Astrocyte of the spinal cord (primary cell): Measurements from ENCODE around the gene GLIS1.

Experiments used
- DNase-seq: peaks from one replicate; pipeline ENCODE4 v3.0.0; 2011; ENCODE audit warnings: low read depth, low spot score
- H3K4me3 ChIP-seq: 2 replicates; pipeline ENCODE4 v1.5.1; 2011; ENCODE audit warnings: low read depth, mild to moderate bottlenecking, low read length, moderate library complexity
- in situ Hi-C: cut with HindIII; loops from 2 replicates; pipeline ENCODE4 v1.10.0; 2017; ENCODE audit warnings: low sequenced_read_pairs
- TF ChIP-seq, protein P1 (sequence below): IDR thresholded peaks from 2 replicates; pipeline ENCODE4 v1.5.1; 2012; ENCODE audit warnings: low read depth, mild to moderate bottlenecking, low read length, inconsistent platforms

GLIS1 gene

DNA sequence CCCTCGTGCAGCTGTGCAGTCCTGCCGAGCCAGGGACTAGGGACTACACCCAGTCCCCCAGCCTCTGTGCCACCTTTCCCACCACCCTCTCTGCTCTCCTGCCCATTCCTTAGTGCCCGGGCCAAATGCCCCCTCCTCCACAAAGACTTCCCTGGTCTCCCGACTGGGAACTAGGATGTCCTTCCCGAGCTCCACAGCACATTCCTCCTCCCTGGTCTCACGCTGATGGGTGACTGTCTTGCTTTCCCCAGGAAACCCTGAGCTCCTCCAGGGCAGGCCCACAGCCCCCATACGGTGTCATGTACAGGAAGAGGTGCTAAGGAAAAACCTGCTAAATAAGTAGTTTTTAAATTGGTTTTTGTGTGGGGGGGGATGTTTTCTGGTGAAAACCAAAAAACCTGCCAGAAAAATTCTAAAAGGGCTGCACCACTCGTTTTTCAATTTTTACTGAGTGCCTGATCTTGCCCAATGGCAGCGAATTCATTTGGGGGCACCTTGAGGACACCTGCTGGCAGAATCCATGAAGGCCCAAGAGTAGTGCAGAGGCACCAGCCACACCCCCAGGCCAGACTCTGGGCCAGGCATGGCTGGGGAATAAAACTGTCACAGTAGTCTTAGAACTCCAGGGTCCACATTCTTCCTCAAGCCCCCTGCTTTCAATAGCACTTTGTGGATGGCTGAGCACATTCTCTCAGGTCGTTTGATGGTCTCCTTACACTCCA, 50.4 kb downstream of the GLIS1 start:
- DNase-seq, result no peak

DNA sequence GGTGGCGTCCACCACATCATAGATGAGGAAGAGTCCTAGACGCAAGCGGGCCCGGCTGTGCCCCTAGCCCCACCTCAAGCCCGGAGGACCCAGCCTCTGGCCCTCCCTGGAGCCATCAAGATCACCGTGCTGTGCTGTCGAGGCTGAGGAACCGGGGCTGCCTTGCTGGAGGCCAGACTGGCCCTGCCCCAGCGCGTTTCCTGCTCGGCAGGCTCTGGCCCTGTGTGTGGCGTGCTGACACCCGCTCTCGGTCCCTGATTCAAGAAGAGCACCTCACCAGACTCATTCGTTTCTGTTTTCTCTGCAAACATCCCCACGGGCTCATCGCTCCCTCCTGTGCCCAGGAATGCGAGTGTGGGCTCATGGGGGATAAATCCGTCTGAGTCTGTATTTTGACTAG, 51.1 kb downstream of the GLIS1 start:
- peak; percentile 48 for DNase-seq
- H3K4me3 ChIP-seq, result no peak overlapping the region
- in situ Hi-C loops, result no loop called here
- TF ChIP-seq, protein P1, sequence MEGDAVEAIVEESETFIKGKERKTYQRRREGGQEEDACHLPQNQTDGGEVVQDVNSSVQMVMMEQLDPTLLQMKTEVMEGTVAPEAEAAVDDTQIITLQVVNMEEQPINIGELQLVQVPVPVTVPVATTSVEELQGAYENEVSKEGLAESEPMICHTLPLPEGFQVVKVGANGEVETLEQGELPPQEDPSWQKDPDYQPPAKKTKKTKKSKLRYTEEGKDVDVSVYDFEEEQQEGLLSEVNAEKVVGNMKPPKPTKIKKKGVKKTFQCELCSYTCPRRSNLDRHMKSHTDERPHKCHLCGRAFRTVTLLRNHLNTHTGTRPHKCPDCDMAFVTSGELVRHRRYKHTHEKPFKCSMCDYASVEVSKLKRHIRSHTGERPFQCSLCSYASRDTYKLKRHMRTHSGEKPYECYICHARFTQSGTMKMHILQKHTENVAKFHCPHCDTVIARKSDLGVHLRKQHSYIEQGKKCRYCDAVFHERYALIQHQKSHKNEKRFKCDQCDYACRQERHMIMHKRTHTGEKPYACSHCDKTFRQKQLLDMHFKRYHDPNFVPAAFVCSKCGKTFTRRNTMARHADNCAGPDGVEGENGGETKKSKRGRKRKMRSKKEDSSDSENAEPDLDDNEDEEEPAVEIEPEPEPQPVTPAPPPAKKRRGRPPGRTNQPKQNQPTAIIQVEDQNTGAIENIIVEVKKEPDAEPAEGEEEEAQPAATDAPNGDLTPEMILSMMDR, result no peak

More for the DNA sequence above, 50.4 kb downstream of the GLIS1 start:
- TF ChIP-seq, protein P1, result peak; percentile 2
- H3K4me3 ChIP-seq, result no peak overlapping the region
- in situ Hi-C loops, result no loop called here

DNA sequence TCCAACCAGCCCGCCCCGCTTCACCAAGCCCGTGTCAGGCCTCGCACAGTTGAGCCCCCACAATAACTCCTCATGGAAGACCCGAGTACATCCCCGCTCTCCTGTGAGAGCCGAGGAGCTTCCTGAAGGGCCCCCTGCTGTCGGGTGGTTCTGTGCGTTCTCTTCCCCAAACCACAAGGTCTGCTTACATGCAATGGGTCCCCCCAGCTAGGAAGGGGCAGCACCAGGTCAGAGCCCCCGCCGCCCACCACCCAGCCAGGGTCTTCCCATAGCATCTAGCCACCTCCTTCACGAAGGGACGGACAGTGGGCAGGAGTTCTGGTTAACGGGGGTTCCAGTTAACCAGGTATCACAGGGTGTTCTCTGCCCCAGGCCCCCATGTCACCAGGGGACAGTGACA, 51.5 kb downstream of the GLIS1 start:
- in situ Hi-C loops, result no loop called here
- TF ChIP-seq, protein P1, result no peak
- H3K4me3 ChIP-seq, result no peak overlapping the region
- DNase-seq, result no peak

DNA sequence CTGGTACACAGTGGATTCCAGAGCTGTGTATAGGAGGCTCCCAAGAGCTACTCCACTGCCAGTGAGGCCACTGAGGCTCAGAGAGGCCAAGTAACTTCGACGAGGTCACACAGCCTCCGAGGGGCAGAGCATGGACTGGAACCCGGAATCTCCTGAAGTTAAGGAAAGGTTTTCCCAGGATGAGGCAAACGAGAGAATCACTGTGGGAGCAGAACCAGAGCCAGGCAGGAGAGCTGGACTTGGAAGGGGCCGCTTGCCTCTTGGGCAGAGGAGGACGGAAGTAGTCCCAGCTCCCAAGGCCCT, 52.0 kb downstream of the GLIS1 start:
- in situ Hi-C loops, result no loop called here

DNA sequence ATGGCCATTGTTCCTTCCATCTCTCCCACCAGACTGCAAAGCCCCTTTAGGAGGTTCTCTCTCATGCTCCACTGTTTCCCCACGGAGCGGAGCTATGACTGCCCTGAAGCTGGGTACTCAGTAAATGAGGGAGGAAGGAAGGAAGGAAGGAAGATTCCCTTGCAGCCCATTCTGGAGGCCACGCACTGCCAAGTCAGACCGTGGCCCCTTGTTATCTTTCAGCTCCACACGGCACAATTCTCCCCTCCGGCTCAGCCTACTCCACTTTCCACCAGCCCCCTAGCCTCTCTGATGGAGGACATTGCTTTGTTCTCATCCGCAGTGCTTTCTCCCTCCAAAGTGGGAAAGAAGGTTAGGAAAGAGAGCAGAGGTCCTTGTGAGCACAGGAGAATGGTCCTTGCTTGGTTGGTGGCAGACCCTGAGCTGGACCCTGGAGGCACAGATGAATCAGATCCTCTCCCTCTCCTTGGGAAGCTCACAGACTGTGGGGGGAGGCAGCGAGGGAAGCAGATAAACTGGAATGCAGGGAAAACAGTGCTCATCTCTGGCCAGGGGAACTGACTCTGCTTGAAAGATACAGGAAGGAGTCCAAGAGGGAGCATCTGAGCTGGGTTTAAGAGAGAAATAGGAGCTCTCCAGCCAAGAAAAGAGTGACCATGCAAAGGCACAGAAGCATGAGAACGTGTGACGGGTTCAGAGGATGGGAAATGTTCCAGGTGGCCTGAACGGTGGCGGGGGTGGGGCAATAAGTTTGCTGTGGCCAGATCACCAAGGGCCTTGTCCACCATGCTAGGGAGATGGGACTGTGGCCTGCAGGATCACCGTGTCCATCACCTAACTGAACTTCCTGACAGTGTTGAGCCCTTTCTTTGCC, 52.6 kb downstream of the GLIS1 start:
- DNase-seq, result peak; percentile 40
- TF ChIP-seq, protein P1, result no peak
- in situ Hi-C loops, result no loop called here
- no peak overlapping the region for H3K4me3 ChIP-seq

More for the DNA sequence above, 52.0 kb downstream of the GLIS1 start:
- no peak for DNase-seq
- H3K4me3 ChIP-seq, result no peak overlapping the region
- TF ChIP-seq, protein P1, result no peak

DNA sequence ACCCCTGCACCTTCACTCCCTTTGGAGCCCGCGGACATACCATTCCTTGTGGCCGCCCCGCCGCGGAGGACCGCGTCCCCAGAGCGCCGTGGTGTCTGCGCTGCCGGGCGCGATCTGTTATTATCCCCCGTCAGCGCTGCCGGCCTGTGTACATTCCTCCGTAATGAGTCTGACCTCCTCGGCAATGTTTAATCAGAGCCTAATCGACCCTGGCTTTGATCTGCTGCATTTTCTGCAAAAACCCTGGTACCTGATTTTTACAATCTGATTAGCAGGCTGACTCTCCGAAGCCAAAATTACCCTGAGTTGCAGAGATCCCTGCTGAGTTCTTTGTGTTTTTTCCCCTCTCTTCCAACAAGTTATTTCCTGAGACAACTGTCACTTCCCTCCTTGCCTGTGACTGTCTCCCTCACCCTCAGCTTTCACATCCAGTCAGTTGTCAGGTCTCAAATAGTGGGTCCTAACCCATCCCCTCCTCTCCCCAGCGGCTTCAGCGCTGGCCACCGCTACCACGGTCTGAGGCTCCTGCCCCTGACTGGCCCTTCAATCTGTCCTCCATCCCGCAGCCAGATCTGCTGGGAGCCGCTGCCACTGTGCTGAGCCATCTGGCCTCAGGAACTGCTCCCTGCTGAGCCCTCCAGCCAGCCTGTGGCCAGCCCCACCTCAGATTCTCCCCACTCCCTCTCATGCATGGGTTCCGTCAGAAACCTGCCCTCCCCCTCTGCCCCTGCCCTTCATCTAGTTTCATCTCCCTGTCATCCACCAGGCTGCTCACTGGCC, 53.5 kb downstream of the GLIS1 start:
- H3K4me3 ChIP-seq, result no peak overlapping the region
- in situ Hi-C loops, result no loop called here
- peak; percentile 69 for DNase-seq
- TF ChIP-seq, protein P1, result no peak
